NCI-H345 (cell line): ENCODE results near the gene CTTN.

Experiments
- DNase-seq: peaks from one replicate; lab custom pipeline; 2025; lab: John Stamatoyannopoulos, UW

Gene CTTN

DNA sequence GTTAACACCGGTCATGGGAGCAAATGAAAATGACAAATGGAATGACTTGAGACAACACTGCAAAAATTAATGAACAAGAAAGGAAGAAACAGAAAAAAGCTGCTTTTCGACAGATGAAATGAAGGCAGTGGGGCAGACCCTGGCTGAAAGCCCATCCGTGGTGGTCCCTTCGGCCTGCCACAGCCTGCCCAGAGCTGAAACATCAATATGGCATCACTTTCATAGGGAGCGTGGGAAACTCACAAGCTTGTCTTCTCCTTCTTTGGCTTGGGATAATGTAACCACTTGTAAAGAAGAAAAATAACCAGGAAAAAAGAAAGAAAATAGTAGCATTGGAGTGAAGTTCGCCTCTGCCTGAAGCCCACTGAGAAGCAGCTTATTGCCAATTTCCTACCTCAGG is 78.8 kb downstream of the CTTN start:
- no peak for DNase-seq

DNA sequence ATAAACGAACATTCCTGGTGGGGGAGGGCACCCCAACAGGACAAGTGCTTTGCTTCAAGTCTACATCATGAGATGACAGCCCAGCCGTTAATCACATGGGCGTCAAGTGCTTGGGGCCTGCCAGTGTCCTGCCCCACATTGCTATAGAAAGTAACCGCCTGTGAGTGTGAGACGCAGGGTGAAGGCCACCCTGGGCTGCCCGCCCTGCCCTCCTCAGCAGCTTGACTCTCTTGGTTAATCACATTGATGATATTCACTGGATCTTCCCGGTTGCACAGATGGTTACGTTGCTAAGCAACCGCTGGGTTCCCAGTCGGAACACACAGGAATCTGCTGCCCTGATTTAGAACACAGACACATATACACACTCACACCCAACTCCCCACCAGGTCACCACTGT is 79.3 kb downstream of the CTTN start:
- no peak for DNase-seq

DNA sequence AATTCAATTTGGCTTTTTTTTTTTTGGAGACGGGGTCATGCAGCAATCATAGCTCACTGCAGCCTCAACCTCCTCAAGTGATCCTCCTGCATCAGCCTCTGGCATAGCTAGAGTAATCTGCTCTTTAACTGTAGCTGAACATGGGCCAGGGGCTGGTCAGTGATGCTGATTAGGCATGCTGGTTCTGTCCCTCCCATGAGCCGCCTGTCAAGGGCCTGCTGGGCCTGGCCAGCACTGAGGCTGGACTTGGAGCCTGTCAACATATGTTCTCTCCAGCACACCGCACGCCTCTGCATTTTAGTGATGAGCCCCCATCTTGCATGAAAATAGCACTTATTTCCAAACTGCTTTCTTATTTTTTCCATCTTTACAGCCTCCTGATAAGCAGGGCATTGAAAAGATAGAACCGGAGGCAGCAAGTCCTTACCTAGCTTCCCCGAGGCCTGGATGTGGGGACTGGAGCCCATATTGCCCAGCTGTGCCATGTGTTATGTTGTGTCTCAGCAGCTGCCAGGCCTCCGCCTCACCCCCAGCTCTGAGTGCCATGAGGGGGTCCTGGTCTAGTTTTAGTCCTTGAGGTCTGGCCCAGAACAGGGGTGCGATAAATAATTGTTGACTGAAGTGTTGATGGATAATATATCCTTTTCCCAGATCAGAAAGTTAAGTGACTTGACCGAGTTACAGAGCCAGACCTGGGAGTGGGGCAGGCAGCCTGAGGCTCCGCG is 80.0 kb downstream of the CTTN start:
- DNase-seq: no peak

GRCh38 chr11:70480711-70481110 is 82.4 kb downstream of the CTTN start:
- DNase-seq: no peak

DNA sequence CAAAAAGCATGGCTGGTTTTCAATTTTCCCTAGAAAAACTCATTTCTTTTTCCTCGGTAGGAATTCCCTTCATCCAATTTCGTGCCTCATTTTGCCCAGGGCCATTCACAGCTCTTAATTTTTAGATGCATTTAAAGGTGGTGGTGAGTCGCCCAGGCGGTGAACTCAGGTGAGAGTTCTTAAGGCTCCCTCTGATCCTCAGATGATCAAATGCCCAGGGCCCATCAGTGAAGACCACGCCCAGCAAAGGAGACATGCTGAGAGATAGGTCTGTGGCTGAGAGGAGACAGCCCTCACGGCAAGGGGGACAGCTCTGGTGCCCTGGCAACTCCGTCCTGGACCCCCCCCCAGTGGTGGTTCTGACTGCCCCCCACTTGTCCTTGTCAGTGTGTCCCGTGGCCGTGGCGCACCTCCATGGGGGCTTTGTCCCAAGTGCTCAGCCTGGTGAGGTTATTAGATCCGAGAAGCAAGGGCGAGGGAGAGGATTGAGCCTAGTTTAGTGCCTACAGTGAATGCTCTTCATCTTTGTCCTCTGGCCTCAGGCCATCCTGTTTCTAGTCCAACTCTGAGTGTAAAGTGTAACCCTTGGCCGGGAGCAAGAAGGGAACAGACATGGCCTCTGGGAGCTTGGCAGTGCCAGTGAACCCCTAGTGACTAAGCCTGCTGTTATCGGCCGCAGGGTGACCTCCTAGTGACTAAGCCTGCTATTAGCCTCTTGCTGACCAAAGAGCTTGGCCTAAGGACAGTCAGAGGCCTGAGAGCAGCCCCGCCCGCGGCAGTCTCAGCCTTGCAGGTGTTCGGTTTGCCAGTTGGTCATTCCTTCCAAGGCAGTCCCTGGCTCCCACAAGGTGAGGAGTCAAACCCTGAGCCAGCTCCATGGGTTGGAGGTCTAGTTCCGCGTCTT is 83.5 kb downstream of the CTTN start:
- DNase-seq: no peak

- DNase-seq: no peak
These were observed 84.2 kb downstream of the CTTN start for GRCh38 chr11:70482529-70482917.

DNA sequence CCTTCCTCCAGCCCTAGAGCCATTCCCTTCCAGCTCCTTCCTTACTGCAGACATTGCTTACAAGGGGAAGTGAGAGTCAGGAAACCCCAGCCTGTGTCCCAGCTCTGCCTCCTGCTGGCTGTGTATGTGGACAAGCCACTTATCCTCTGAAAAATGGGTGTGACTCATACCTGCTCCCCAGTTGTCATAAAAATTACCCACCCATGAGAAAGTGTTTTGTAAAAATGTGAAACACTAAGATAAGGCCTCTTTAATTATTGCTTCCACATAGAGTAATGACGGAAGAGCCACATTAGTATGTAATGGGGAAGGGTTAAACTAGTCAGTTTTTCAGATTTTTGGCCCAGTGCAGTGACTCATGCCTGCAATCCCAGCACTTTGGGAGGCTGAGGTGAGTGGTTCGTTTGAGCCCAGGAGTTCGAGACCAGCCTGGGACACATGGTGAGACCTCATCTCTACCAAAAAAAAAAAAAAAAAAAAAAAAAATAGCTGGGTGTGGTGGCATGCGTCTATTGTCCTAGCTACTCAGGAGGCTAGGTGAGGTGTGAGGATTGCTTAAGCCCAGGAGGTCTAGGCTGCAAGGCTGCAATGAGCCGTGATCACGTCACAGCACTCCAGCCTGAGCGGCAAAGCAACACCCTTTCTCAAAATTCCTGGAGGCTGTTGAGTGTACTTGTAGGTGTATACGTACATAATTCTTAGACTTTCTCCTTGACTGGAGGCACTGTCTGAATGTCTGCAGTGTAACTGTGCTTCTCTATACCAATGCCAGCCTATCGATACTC is 84.9 kb downstream of the CTTN start:
- peak; percentile 12 for DNase-seq

DNA sequence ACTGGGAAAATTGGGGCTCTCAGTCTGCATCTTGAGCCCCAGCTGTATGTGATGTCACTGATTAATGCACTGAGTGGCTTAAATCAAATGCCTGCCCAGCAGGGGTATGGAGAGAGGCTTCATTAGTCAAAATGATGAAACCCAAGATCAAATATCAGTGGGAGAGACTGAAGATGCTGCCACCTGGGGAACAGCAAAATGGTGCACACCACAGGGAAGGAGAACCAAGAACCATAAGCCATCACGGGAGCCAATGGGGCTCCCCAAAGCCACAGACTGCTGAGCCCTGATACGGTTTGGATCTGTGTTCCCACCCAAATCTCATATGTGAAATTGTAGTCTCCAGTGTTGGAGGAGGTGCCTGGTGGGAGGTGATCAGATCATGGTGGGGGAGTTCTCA is 85.6 kb downstream of the CTTN start:
- no peak for DNase-seq

GRCh38 chr11:70485326-70486025 is 87.1 kb downstream of the CTTN start:
- DNase-seq: no peak

- DNase-seq: no peak
These were observed 87.7 kb downstream of the CTTN start for GRCh38 chr11:70486026-70486415.
